Measurements from ENCODE around the gene DNAJB6.

DNA sequence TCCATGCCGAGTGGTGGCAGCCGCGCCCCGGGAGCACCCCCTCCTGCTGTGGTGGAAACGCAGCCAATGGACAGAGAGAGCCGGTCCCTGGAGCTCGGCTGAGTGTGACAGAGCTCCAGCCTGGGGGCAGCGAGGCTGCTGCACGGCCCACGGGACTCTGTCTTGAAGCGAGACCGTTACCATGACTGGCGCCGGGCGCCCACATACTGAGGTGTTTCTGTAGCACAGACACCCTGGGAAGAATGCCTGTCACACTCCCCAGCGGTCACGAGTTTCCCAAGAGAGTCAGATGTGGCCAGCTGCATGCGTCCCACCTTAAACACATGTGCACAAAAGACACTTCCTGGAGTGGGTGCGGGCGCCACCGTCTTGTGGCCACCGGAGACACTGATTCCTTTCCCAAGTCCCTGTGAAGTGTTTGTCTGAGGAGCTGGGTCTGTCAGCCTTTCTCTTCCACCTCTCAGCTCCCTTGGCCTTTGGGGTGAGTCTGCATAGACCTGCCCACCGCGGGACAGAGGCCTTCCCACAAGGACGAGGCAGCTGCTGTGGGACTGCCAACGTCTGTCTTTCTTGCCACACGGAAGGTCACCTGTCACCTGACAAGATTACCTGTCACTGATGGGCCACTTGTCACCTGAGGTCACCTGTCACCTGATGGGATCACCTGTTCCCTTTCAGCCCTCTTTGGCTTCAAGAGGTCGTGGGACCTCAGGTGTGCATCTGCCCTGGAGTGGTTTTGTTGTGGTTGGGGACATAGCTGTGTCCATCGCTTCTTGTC lies 94.6 kb downstream of the DNAJB6 start:
- TF ChIP-seq LEF1 (IDR thresholded peaks at IDR 0.05; ENCODE audit: borderline replicate concordance) (no peak), ARNT (IDR thresholded peaks at IDR 0.05) (no peak), FOXK2 (IDR thresholded peaks at IDR 0.05) (no peak), TARDBP (IDR thresholded peaks at IDR 0.05) (no peak), BHLHE40 (IDR thresholded peaks at IDR 0.05; ENCODE audit: borderline replicate concordance) (no peak), ZNF384 (IDR thresholded peaks at IDR 0.05) (no peak), SUZ12 (IDR thresholded peaks at IDR 0.05) (no peak), FOXM1 (IDR thresholded peaks at IDR 0.05; ENCODE audit: borderline replicate concordance) (no peak), HDGF (IDR thresholded peaks at IDR 0.05; ENCODE audit: borderline replicate concordance) (no peak), SP1 (IDR thresholded peaks at IDR 0.05) (no peak), L3MBTL2 (conservative IDR thresholded peaks at IDR 0.05) (no peak), FOXA1 (IDR thresholded peaks at IDR 0.05) (no peak)
- TF ChIP-seq, protein P1, sequence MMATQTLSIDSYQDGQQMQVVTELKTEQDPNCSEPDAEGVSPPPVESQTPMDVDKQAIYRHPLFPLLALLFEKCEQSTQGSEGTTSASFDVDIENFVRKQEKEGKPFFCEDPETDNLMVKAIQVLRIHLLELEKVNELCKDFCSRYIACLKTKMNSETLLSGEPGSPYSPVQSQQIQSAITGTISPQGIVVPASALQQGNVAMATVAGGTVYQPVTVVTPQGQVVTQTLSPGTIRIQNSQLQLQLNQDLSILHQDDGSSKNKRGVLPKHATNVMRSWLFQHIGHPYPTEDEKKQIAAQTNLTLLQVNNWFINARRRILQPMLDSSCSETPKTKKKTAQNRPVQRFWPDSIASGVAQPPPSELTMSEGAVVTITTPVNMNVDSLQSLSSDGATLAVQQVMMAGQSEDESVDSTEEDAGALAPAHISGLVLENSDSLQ (IDR thresholded peaks at IDR 0.05): no peak
